G401 (cell line): Measurements from ENCODE around the gene ZBTB39. TPM values are rescaled to one million over a fixed set of nuclear protein-coding genes. Genes with fewer than 3 reads are reported as not detected.
A peak's percentile ranks its signal among the peaks of the same experiment; 100 is the strongest.
"Not testable (repeated sequence)": the region's sequence is repeated elsewhere in the genome, so short reads cannot be mapped to it uniquely, and the experiment has no call there.

Experiments
- DNase-seq: peaks from one replicate; pipeline ENCODE4 v3.0.0-alpha.2; 2015; ENCODE audit warnings: low spot score
- in situ Hi-C: cut with HindIII; loops from 2 replicates; pipeline ENCODE4 v1.10.0; 2016; ENCODE audit warnings: low sequenced_read_pairs, mixed read lengths
- total RNA-seq: library from RNA; depleted of rRNA; stranded (reverse); fragments of >200 nt; shearing (Covaris generic); gene quantifications from 2 replicates; pipeline ENCODE4 v1.2.3, GENCODE V29; 2014

ZBTB39 gene
- total RNA-seq, 1 experiment from 2014 or later, result 9.1 TPM

- in situ Hi-C loops, result loop anchor here (25.0 kb wide), 1 partner anchor 226 kb away; the partner anchor contains the start of genes HSD17B6 and PRIM1
- DNase-seq, result no peak
Measured at GRCh38 chr12:56988207-56988739, 18.1 kb downstream of the ZBTB39 start.

- in situ Hi-C loops, result loop anchor here (25.0 kb wide), 1 partner anchor 225 kb away; the partner anchor contains the start of genes HSD17B6 and PRIM1
- DNase-seq, result peak; percentile 80
Measured at GRCh38 chr12:56987551-56988053, 18.7 kb downstream of the ZBTB39 start.

- DNase-seq, result no peak
- in situ Hi-C loops, result loop anchor here (25.0 kb wide), 1 partner anchor 225 kb away; the partner anchor contains the start of genes HSD17B6 and PRIM1
Measured at GRCh38 chr12:56987011-56987410, 19.3 kb downstream of the ZBTB39 start.

- in situ Hi-C loops, result loop anchor here (25.0 kb wide), 1 partner anchor 223 kb away; the partner anchor contains the start of genes HSD17B6 and PRIM1
- DNase-seq, result not testable (repeated sequence)
Measured at GRCh38 chr12:56985714-56986113, 20.6 kb downstream of the ZBTB39 start.

GRCh38 chr12:56983386-56983785 is 23.0 kb downstream of the ZBTB39 start:
- in situ Hi-C loops, result loop anchor here (25.0 kb wide), 1 partner anchor 221 kb away; the partner anchor contains the start of genes HSD17B6 and PRIM1

GRCh38 chr12:56982578-56983236 is 23.6 kb downstream of the ZBTB39 start:
- in situ Hi-C loops, result loop anchor here (25.0 kb wide), 1 partner anchor 220 kb away; the partner anchor contains the start of genes HSD17B6 and PRIM1
- DNase-seq, result not testable (repeated sequence)

More at GRCh38 chr12:56983386-56983785, 23.0 kb downstream of the ZBTB39 start:
- DNase-seq, result no peak

GRCh38 chr12:56980941-56981530 is 25.3 kb downstream of the ZBTB39 start:
- DNase-seq, result no peak
- in situ Hi-C loops, result loop anchor here (25.0 kb wide), 1 partner anchor 219 kb away; the partner anchor contains the start of genes HSD17B6 and PRIM1

- DNase-seq, result no peak
- in situ Hi-C loops, result loop anchor here (25.0 kb wide), 1 partner anchor 218 kb away; the partner anchor contains the start of genes HSD17B6 and PRIM1
Measured at GRCh38 chr12:56980268-56980667, 26.1 kb downstream of the ZBTB39 start.

GRCh38 chr12:56979628-56980027 is 26.7 kb downstream of the ZBTB39 start:
- in situ Hi-C loops, result loop anchor here (25.0 kb wide), 1 partner anchor 217 kb away; the partner anchor contains the start of genes HSD17B6 and PRIM1
- no peak for DNase-seq

- DNase-seq, result no peak
- in situ Hi-C loops, result loop anchor here (25.0 kb wide), 1 partner anchor 216 kb away; the partner anchor contains the start of genes HSD17B6 and PRIM1
Measured at GRCh38 chr12:56978397-56979138, 27.8 kb downstream of the ZBTB39 start.

GRCh38 chr12:56977361-56977760 is 29.0 kb downstream of the ZBTB39 start:
- DNase-seq, result not testable (repeated sequence)
- in situ Hi-C loops, result loop anchor here (25.0 kb wide), 1 partner anchor 215 kb away; the partner anchor contains the start of genes HSD17B6 and PRIM1

GRCh38 chr12:56974224-56974623 is 32.1 kb downstream of the ZBTB39 start:
- DNase-seq, in situ Hi-C loops: not testable (repeated sequence)

- DNase-seq, in situ Hi-C loops: not testable (repeated sequence)
Measured at GRCh38 chr12:56968910-56969309, 37.4 kb downstream of the ZBTB39 start.

- in situ Hi-C loops, DNase-seq: not testable (repeated sequence)
Measured at GRCh38 chr12:56965997-56966642, 40.2 kb downstream of the ZBTB39 start.

- in situ Hi-C loops, DNase-seq: not testable (repeated sequence)
Measured at GRCh38 chr12:56965124-56965523, 41.2 kb downstream of the ZBTB39 start.

GRCh38 chr12:56963557-56963956 is 42.8 kb downstream of the ZBTB39 start:
- DNase-seq, in situ Hi-C loops: not testable (repeated sequence)

GRCh38 chr12:56962247-56962646 is 44.1 kb downstream of the ZBTB39 start:
- in situ Hi-C loops, DNase-seq: not testable (repeated sequence)

GRCh38 chr12:56958422-56958821 is 47.9 kb downstream of the ZBTB39 start:
- no peak for DNase-seq
- in situ Hi-C loops, result no loop called here
